ENCODE data around the gene TMEM192.

GRCh38 chr4:165106518-165106917, 6.1 kb downstream of the TMEM192 start:
- TF ChIP-seq CTCF (IDR thresholded peaks at IDR 0.05) (no peak), POLR2A (IDR thresholded peaks at IDR 0.05) (no peak)
